ENCODE data around the gene KIF18B.

Gene KIF18B

GRCh38 chr17:44968225-44969143, 20.9 kb upstream of the KIF18B start, which contains the start of gene C1QL1:
TSS of gene C1QL1 (minus strand) at chr17:44968303. CDS start at chr17:44968048, 255 bp downstream.
- peak; percentile 94 for DNase-seq

- DNase-seq = no peak
Observed at GRCh38 chr17:44967907-44968224, 20.3 kb upstream of the KIF18B start.

- DNase-seq = no peak
Observed at GRCh38 chr17:44967026-44967906, 19.7 kb upstream of the KIF18B start.

GRCh38 chr17:44966348-44967025, 18.9 kb upstream of the KIF18B start:
- DNase-seq = no peak

GRCh38 chr17:44965481-44966234, 18.1 kb upstream of the KIF18B start:
- DNase-seq = no peak

- peak; percentile 46 for DNase-seq
Observed at GRCh38 chr17:44961921-44962350, 14.4 kb upstream of the KIF18B start.

- peak; percentile 50 for DNase-seq
Observed at GRCh38 chr17:44960691-44961090, 13.1 kb upstream of the KIF18B start.

- DNase-seq = peak; percentile 1
Observed at GRCh38 chr17:44959821-44960531, 12.4 kb upstream of the KIF18B start.

- peak; percentile 72 for DNase-seq
Observed at GRCh38 chr17:44956998-44957981, 9.7 kb upstream of the KIF18B start.

GRCh38 chr17:44955674-44956425, 8.3 kb upstream of the KIF18B start:
- DNase-seq = peak; percentile 1

GRCh38 chr17:44952946-44953475, 5.4 kb upstream of the KIF18B start:
- peak; percentile 2 for DNase-seq

- DNase-seq = peak; percentile 1
Observed at GRCh38 chr17:44948315-44948795, 782 bp upstream of the KIF18B start.

GRCh38 chr17:44945652-44946051, 1.9 kb downstream of the KIF18B start:
- peak; percentile 1 for DNase-seq

- DNase-seq = no peak
Observed at GRCh38 chr17:44942456-44942855, 5.1 kb downstream of the KIF18B start.

- DNase-seq = no peak
Observed at GRCh38 chr17:44941712-44942331, 5.8 kb downstream of the KIF18B start.

GRCh38 chr17:44940768-44941167, 6.8 kb downstream of the KIF18B start:
- DNase-seq = no peak

- no peak for DNase-seq
Observed at GRCh38 chr17:44940317-44940716, 7.3 kb downstream of the KIF18B start.

- DNase-seq = no peak
Observed at GRCh38 chr17:44935116-44935515, 12.5 kb downstream of the KIF18B start.

- no peak for DNase-seq
Observed at GRCh38 chr17:44934745-44935105, 12.8 kb downstream of the KIF18B start.

Measured in RPMI8226 (cell line).